EL (cell line): ENCODE results near the gene PITPNM1.
"Not testable (repeated sequence)": the region's sequence is repeated elsewhere in the genome, so short reads cannot be mapped to it uniquely, and the experiment has no call there.

ENCODE experiments used
- DNase-seq: peaks from one replicate; pipeline ENCODE4 v3.0.0-alpha.2; 2016

Gene PITPNM1

DNA sequence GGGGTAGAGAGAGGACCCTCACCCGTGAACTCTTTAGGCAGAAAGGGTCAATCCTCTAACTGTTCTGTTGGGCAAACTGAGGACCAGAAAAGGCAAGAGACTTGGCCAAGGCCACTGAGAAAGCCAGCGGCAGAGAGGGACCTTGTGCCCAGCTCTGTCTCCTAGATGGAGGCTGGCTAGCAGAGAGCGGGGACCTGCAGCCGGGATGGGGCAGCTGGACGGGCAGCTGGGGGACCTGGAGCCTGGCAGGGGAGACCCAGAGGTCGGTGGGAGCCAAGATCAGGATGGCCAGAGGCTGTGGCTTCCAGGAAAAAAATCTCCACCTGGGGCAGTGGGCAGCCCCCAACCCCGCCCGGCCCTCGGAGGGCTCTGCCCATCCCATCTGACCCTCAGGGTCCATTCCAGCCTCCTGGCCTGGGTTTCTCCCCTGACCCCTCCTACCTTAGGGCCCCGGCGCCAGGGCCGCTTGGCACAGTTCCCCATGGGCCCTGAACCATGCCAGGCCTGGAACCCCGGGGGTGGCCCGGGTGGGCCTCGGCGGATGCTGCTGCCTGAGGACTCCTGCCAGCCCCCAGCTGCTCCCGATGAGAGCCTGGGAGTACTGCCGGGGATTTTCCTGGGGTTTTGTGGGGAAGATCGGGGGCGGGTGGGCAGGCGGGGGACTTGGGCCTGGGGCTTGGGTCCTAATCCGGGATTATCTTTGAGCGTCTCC, 17.8 kb upstream of the PITPNM1 start, which contains the start of gene CABP2:
Gene CABP2, minus strand, starts transcription at position 603 of the 712 bp plus-strand sequence. Its CDS starts 120 bp downstream, at position 483.
- no peak for DNase-seq

DNA sequence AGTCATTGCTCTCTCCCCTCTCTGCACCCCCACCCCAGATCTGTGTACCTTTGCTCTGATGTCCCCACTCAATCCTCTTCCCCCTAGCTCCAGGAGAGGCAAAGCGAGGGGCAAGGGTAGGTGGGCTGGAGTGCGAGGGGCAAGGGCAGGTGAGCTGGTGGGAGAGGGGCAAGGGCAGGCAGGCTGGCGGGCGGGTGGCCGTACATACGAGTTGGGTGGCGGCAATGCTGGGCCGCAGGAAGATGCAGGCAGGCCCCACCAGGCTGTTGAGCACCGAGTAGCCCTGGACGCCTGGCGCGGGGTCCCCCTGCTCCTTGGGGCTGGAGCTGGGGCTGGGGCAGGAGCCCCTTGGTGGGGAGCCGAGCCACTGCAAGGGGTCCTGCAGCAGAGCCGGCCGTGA, 17.2 kb upstream of the PITPNM1 start:
- no peak for DNase-seq

- DNase-seq = no peak
These were observed 16.8 kb upstream of the PITPNM1 start for GRCh38 chr11:67521924-67522323.

DNA sequence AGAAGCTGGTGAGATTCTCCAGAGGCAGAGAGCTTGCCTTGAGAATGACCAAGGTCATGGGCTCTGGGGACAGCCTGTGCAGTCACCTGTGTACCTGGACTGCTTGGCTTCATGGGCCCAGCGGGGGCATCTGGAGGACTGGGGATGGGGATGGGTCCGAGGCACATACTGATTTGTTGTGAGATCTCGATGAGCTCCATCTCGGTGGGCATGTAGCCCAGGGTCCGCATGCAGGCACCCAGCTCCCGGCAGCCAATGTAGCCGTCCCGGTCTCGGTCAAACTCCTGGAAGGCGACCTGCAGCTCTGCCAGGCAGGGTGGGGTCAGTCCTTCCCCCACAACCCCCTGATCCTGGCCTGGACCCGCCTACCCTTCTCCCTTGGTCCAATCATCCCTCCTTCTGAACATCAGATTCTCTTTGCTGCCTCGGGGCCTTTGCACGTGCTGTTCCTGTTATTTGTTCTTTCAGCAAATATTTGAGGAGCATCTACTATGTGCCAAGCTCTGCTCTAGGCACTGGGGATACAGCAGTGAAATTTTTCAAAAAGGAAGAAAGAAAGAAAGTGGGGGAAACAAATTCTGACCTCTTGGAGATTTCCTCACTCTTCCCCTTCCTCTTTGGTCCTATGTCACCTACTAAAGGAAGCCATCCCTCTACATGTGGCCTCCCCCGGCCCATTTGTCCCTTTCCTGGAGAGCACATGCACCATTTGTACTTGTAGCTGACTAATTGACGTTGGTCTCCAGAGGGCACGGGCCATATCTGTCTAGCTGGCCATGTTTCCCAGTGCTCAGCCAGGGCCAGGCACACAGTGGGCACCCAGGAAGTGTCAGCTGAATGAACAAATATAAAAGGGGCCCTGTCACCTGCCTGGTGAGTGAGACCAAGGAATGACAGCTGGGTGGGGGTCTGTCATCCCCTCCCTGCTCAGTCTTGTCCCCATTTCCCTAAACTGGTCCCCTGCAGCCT, 16.0 kb upstream of the PITPNM1 start:
- DNase-seq = no peak

DNA sequence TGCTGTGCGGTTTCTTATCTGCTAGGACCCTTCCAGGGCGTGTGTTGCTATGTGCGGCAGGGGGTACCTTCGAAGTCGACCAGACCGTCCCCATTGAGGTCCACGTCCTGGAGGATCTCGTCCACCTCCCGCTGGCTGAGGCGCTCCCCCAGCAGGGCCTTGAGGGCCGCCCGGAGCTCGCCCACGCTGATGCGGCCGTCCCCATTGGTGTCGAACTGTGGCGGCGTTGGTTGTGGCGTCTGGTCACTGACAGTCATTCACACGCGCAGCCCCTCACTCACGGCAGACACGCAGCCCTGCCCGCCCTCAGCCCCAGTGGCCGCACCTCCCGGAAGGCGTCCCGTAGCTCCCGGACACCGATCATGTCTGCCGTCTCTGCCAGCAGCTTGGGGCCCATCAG, 14.6 kb upstream of the PITPNM1 start:
- DNase-seq = no peak

DNA sequence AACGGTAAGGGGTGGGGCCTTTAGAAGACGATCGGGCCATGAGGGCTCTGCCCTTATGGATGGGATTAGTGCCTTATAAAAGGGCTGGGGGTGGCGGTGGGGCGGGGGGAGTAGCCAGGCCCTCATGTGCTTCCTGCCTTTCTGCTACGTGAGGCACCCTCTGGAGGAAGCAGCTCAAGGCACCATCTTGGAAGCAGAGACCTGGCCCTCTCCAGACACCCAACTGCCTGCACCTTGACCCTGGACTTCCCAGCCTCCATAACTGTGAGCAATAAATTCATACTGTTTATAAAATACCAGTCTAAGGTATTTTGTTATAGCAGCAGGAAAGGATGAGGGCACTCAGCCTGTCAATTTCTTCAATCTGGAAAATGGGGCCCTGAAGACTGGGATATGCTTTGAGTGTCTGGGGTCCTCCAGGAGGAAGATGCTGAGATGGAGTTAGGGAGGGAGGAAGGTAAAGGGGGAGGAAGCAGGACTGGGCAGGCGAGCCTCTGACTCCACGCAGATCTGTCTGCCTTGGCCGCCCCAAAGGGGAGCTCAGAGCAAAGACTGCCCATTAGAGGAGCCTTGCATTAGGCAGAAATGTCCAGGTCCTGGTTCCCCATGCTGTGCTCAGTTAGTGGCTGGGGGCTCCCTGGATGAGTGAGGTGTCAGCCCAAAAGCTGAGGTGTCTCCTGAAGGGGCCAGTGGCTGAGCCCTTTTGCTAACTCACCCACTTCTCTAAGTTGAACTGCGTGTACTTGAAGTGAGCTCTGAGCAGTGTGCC, 12.8 kb upstream of the PITPNM1 start:
- DNase-seq = no peak

DNA sequence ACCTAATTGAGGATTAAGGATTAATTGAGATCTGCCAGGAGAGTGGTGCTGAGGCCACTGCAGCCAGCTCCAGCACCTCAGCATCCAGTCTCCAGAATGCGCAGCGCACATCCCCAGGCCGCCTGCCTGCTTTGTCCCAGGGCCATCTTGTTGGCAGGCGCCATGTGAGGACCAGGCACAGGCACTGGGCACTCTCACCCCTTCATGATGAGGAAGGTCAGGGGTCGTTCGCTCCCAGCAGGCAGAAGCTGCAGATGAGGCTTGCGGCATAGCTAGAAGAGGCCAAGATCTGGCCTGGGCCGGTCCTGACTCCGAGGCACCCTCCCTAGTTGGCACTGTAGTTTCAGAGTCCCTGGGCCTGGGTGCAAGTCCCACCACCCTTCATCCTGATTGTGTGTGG, 11.6 kb upstream of the PITPNM1 start:
- DNase-seq = no peak

GRCh38 chr11:67514116-67514515, 9.0 kb upstream of the PITPNM1 start:
- DNase-seq = no peak

DNA sequence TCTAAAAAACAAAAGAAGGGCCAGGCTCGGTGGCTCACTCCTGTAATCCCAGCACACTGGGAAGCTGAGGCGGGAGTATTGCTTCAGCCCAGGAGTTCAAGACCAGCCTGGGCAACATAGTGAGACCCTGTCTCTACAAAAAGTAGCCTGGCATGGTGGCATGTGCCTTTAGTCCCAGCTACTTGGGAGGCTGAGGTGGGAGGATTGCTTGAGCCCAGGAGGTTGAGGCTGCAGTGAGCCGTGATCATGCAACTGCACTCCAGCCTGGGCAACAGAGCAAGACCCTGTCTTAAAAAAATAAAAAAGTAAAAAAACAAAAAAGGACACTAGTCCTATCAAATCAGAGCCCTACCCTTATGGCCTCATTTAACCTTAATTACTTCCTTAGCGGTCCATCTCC, 6.4 kb upstream of the PITPNM1 start:
- not testable (repeated sequence) for DNase-seq

- peak; percentile 18 for DNase-seq
These were observed 4.8 kb upstream of the PITPNM1 start for GRCh38 chr11:67510023-67510345.

DNA sequence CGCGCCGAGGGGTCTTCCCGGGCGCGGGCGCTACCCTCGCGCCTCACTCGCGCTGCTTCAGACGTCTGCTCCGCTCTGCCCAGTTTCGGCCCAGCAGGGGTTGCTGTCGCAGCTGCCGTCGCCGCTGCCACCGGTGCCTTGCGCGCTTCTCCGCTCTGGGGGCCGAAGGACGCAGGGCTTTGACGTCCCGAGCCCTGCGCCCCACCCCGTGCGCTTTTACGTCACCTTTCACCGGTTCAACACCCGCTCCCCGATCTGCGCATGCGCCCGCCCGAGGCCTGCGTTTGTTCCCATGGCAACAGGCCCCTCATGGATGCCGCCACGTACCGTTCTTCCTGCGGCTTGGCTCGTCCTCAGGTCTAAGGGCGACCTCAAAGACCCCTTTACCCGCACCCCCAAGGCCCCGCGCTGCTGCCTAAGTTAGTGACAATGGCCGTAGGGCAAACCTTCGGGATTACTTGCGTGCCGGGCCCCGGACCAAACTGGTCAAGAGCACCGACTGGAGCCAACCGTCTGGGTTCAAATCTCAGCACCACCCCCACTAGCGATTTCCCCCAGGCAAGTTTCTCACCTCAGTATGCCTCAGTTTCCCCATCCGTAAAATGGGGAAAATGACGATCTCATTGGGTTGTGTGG, 3.4 kb upstream of the PITPNM1 start:
- peak; percentile 96 for DNase-seq

DNA sequence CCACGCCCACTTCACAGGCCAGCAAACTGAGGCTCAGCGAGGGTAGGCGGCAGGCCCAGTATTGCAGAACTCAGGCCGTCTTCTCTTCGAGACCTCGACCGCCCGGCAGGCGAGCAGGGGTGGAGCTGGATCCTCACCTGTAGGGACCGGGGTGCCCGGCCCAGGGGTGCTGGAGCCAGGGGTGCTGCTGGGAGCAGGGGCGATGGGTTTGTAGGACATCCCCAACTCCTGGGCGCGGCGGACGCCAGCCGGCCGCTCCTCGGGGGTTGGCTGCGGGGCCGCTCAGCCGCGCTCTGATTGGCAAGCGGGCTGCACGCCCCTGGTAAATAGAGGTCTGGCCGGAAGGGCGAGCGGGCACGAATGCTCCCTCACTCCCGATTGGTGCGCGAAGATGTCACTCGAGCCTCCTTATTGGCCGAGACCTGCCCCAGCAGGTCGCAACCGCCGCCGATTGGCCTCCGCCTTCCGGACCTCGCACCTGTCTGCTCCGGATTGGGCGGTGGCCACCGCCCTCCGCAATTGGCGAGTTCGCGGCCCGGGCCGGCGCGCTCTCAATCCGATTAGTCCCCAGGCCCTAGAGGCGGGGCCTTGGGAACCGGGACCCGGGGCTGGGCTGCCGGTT, 2.8 kb upstream of the PITPNM1 start, which contains the start of gene CDK2AP2:
Gene CDK2AP2, minus strand, starts transcription at position 299 of the 622 bp plus-strand sequence. Its CDS starts 80 bp downstream, at position 219.
- peak; percentile 100 for DNase-seq

GRCh38 chr11:67507242-67507863, 2.2 kb upstream of the PITPNM1 start:
- DNase-seq = no peak

GRCh38 chr11:67506426-67507051, 1.4 kb upstream of the PITPNM1 start:
- DNase-seq = no peak

DNA sequence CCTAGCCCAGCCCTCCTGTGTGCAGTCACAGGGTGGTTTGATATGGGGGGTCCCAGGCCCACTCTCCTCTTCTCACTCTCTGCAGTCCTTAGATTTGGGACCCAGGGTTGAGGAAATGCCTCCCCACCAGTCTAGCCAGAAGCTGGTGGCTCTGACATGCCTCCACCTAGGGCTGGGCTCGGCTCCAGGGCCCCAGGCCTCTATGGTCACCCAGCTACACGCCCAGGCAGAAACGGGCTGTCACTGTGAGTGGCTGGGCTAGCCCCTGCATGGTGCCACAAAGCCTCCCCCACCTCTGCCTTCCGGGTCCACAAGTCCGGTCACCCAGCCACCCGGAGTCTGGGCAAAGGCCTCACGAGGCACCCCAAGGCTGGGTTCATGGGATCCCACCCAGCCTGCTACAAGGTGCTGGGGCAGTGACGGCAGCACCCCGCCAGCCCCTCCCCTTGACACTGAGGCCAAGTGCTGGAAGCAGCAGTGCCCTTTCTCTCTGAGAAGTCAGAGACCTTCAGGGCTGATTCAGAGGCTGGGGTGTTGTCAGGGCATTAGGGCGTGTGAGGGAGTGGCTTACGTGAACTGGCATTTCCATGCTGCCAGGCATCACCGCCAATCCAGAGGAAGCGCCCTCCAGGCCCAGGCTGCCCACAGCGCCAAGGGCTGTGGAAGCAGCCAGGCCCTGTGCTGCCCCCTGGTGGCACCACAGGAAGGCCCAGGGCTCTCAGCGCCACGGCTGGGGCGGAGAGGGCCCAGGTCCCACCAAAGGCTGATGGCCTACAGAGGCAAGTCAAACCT, 638 bp upstream of the PITPNM1 start:
- DNase-seq = peak; percentile 95

GRCh38 chr11:67504005-67504949, 886 bp downstream of the PITPNM1 start:
- peak; percentile 52 for DNase-seq

GRCh38 chr11:67503119-67504004, 1.8 kb downstream of the PITPNM1 start:
- DNase-seq = no peak
